Amniotic epithelial cell (primary cell): ENCODE results near the gene THADA.
"Not testable (repeated sequence)": the region's sequence is repeated elsewhere in the genome, so short reads cannot be mapped to it uniquely, and the experiment has no call there.

Experiments used
- DNase-seq: peaks from one replicate; pipeline ENCODE4 v3.0.0-alpha.2; 2010; ENCODE audit warnings: low read depth

The THADA gene

GRCh38 chr2:43209204-43209717 lies 386.6 kb downstream of the THADA start:
- DNase-seq = no peak

DNA sequence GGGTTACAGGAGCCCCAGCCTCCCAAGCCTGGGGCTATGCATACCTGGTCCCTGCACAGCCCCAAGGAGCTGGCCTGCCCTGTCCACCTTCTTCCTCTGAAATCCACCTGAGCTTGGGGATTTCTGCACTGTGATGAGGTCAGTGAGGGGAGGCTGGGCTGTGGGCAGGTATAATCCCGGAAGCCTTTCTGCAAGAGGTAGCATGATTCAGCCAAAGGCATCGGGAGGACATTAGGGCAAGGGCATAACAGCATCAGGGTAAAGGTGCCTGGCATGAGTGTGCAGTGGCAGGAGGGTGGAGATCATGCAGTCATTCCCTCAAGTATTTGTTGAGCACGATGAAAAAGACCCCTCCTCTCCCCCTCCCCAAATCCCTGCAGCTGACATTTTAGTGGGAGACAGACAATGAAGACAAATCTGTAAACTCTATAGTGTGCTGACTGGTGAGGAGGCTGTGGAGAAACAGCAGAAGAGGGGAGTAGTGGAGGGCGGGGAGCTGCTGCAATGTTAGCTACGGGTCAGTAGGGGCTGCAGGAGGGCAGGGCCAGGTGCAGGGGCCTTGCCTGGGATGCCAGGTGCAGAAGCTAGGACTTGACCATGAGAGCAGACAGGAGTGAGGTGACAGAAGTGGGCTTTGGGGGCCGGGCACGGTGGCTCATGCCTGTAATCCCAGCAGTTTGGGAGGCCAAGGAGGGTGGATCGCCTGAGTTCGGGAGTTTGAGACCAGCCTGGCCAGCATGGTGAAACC lies 388.1 kb downstream of the THADA start:
- no peak for DNase-seq

GRCh38 chr2:43206602-43207001 lies 389.2 kb downstream of the THADA start:
- DNase-seq = no peak

DNA sequence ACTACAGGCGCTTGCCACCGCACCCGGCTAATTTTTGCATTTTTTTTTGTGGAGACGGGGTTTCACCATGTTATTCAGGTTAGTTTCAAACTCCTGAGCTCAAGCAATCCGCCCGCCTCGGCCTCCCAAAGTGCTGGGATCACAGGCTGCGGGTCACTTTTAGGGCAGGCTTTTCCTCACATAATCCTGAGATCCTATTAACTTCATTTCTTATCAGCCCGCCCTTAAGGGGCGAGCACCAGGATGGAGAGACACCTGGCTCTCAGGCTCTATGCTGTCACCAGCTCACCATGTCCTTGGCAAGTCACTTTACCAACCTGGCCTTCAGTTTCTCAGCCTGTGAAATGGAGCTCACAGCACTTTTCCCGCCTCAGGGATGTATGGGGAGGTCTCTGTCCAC lies 392.5 kb downstream of the THADA start:
- DNase-seq = no peak

- no peak for DNase-seq
Observed at GRCh38 chr2:43202289-43202688, 393.5 kb downstream of the THADA start.

GRCh38 chr2:43201497-43201896 lies 394.3 kb downstream of the THADA start:
- no peak for DNase-seq

DNA sequence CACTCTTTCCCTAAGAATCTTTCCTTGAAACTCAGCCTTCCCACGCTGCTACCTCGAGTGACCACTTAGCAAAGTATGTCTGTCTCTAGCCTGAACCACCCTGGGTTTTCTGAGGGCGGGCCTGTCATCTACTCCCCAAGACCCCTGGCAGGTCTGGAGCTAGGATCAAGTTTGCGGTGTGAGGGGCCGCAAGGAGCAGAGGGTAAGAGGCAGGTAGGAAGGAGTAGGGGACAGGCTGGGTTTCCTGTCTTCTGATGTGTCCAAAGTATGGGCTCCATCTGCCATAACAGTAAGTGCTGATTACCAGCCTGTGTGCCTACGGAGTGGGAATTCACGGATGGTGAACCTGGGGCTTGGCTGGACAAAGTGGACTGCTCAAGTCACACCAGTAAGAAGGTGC lies 394.8 kb downstream of the THADA start:
- no peak for DNase-seq

DNA sequence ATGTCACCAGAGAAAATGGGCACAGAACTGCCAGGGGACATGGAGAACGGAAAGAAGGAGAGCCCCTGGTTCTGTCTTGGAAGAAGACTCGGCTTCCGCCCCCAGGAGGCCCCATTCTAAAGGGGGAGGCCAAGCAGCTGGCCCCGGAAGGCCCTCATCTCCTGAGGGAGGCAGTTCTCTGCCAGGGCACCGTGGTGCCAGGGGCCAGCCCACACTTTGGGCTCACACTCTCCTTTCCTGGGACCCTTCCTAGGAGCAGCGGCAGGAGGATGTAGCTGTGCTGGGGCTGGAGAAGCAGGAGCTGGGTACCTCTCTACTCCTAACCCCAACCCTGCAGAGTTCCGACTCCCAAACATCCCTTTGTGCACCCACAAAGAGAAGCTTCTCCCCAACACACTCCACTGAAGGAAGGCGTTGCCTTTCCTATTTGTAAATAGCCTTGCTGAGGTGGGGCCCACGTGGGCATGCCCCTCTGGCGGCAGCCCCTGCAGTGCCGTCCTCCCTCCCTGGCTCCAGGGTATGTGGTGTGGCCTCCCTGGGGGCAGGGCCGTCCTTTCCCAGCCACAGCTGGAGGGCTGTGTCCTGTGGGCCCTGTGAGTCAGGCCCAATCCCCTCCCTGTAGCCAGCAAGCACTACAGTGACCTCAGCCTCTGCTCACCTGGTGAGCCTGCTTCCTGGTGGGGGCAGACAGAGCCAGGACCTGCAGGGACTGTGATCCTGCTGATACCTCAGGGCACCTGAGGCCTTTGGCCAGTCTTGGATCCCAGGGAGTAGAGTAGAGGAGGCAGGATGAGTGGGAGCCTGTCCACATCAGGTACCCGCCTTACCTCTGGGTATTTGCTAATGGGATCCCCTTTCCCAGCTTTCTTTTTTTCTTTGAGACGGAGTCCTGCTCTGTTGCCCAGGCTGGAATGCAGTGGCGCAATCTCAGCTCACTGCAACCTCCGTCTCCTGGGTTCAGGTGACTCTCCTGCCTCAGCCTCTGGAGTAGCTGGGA lies 396.0 kb downstream of the THADA start:
- DNase-seq = no peak

GRCh38 chr2:43198263-43198662 lies 397.6 kb downstream of the THADA start:
- DNase-seq = no peak

- DNase-seq = no peak
Observed at GRCh38 chr2:43197588-43197896, 398.3 kb downstream of the THADA start.

GRCh38 chr2:43196768-43197587 lies 398.9 kb downstream of the THADA start:
- DNase-seq = peak; percentile 39

GRCh38 chr2:43194121-43194869 lies 401.5 kb downstream of the THADA start:
- DNase-seq = no peak

- no peak for DNase-seq
Observed at GRCh38 chr2:43193652-43194120, 402.2 kb downstream of the THADA start.

DNA sequence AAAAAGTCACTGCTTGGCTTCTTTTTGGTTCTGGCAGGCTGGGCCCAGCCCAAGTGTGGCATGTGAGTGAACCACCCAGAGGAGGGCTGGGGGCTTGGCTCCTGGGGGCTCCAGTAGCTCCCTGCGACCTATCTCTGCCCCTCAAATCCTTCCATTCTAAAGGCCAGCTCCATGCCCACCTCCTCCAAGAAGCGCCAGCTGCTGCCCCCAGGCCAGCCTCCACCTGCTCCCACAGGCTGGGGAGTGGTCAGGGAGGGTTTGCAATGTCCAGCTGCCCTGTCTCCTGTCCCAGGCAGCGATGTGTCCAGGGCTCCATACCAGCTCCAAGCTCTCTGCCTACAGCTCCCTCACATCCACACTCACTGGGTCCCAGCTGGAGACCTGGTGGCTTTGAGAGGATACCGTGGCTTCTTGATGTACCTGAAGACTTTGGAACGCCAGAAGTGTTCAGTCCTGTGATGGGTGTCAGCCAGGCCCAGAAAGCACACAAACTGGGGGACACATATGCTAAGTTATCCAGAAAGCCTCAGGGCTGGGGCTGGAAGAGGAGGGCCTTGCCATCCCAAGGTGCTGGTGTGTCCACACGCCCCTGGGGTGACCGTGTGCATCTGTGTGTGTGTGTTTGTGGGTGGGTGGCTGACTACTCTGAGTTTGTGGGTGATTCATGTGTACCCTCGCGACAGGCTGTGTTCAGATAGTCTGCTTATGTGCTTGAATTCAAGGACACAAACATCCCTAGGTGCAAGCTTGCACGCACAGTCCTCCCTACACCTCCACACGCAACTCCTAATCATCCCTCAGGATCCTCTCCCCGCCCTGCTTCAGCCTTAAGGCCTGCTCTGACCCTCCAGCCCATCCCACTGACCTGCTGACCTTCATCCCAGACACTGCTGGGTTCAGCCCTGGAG lies 402.8 kb downstream of the THADA start:
- no peak for DNase-seq

DNA sequence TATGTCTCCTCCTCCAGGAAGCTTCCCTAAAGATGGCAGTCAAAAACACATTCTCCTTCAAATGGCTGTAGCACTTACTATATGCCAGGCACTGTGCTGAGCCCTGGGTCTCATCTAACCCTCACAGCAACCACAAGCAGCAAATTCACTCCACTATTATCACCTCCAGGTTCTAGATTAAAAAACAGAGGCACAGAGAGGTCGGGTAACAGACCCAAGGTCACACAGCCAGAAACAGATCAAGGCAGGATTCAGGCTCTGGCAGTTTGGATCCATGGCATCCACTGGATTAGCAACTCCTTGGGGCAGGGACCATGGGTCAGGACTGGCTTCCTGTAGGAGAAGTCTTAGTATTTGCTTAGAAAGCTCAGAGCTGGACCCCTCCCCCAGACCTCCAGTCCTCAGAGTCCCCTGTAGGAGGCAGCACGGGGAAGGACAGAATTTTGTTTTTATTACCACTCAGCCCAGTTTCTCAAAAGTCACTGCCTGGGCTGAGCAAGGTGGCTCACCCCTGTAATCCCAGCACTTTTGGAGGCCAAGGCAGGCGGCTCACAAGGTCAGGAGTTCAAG lies 403.8 kb downstream of the THADA start:
- DNase-seq = no peak

DNA sequence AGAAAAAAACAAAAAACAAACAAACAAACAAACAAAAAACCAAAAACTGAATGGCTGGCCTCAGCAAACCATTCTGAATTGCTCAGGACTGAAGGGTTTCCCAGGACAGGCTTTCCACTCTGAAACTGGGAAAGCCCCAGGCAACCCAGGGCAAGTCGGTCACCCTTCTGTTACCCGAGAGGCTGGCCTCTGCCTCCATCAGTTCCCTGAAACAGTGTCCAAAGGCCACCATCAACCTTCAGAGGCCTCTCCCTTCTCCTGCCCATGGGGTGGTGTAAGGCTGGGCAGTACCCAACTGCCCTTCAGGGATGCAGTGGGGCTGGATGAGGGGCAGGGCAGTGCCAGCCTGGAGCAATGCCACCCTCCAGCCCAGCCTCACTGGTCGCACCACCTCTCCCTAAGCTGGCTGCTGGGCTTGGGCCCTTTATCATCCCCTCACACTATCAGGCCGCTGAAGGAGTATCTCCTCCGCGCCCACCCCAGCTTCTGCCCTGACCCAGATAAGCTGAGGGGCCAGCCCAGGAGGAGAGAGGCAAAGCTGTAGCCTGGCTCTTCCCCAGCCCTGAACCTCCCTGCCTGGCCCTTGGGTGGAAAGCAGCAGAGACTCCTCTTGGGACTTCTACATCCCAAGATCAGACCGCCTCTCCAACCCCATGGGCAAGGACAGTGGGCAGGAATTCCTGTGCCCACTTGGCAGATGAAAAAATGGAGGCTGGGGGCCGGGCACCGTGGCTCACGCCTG lies 405.4 kb downstream of the THADA start:
- DNase-seq = no peak

- not testable (repeated sequence) for DNase-seq
Observed at GRCh38 chr2:43189861-43190260, 406.0 kb downstream of the THADA start.

DNA sequence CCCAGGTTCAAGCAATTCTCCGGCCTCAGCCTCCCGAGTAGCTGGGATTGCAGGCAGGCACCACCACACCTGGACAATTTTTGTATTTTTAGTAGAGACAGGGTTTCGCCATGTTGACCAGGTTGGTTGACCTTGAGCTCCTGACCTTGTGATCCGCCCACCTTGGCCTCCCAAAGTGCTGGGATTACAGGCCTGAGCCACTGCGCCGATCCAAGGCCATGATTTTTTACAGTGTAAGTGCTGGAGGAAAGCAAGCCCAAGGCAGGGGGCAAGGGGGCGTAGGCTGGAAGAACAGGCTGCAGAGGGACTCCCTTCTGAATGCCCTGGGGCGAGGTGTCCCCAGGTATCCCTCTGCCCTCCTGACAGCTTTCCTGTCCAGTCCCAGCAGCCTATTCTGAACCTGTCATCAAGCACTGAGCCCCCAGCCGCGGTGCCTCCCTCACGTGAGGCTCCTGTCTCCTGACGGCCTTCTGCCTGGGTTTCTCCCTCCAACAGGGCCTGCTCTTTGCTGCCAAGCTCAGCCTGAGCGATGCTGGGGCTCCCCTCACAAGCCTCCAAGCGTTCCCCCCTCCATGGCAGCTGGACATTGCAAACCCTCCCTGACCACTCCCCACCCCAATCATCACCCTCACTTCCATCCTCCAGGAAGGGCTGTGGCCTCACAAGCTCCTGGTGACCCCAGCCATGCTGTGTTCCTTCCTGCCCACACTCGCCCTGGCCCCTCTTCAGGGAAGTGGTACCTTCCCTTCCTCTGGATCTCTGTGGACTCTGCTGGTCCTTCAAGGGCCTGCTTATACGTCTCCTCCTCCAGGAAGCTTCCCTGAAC lies 407.1 kb downstream of the THADA start:
- no peak for DNase-seq
